NT2/D1 (cell line): ENCODE results near the gene ELMO1.

Experiments used
- SUZ12 ChIP-seq: IDR thresholded peaks from 2 replicates; pipeline ENCODE4 v1.6.1; 2011; ENCODE audit not compliant: insufficient read length, insufficient read depth; ENCODE audit errors: extremely low read depth
- YY1 ChIP-seq: IDR thresholded peaks from 2 replicates; pipeline ENCODE4 v1.6.1; 2011; ENCODE audit not compliant: insufficient read length, insufficient read depth
- ZNF274 ChIP-seq: IDR thresholded peaks from 2 replicates; pipeline ENCODE4 v1.6.1; 2011; ENCODE audit warnings: mild to moderate bottlenecking, low read depth, low read length

DNA sequence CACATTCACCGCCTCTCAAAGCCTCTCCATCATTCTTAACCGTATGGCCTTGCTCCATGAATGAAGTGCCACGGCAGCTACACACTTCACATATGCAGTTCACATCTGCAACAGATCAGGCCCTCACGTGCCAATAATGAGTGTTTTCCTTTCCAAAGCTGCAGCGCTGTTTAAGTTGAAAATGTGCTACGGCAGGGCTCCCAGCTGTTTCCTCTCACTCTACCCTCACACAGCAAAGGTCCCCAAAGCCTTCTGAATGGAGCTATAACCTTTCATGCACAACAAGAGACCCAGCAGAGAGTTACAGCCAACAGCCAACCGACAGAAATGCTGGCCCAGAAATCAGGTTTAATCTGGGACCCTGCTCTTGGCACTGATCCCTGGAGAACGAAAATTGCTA lies 236.1 kb downstream of the ELMO1 start:
- TF ChIP-seq SUZ12 (no peak), ZNF274 (no peak), YY1 (no peak)
